HG03103 (cell line): ENCODE data around the gene OTOS.

ENCODE experiments used
- ATAC-seq: cut with Tn5 transposase; IDR thresholded peaks from one replicate; pipeline ENCODE4 v1.9.1; 2021; ENCODE audit warnings: low read depth; ENCODE audit not compliant: unreplicated experiment

The OTOS gene

DNA sequence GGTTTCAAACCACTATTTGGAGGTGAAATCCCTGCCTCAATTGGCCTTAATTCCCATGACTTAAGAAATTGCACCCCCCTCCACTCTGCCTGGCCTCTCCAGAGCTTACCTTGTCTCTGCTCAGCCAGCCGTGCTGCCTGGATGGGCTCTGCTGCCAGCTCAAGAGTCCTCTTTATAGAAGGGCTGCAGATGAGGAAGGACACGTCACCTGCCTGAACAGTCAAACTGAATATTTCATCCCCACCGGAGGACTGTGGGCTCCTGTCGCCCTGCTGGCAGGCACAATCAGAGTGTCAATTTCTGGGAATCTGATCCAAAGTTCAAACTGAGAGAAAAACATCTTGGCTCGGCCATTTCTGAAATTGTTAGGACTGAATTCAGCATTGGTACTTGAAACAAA is at the start of gene OTOS:
Gene OTOS (minus strand): TSS at position 148 of the 400 bp plus-strand sequence. CDS start 332 bp downstream, outside the sequence.
- no peak for ATAC-seq

DNA sequence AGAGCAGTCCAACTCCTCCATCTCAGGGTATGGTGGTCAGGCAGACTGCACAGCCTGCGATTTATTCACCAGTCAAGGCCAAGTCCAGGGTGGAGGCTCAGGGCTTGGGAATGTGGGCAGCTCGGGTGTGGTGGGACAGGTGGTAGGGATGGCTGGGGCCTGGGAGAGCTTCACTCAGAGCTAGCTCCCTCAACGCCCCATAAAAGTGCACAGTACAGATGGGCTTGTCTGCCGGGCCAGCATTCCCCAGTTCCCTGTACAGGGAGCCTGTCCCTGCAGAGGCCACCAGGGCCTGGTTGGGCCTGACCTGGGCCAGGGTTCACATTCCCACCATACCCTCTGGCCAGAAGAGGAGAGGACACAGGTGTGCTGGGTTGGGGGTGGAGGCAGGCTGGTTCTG is 49.2 kb upstream of the OTOS start:
- ATAC-seq: no peak

DNA sequence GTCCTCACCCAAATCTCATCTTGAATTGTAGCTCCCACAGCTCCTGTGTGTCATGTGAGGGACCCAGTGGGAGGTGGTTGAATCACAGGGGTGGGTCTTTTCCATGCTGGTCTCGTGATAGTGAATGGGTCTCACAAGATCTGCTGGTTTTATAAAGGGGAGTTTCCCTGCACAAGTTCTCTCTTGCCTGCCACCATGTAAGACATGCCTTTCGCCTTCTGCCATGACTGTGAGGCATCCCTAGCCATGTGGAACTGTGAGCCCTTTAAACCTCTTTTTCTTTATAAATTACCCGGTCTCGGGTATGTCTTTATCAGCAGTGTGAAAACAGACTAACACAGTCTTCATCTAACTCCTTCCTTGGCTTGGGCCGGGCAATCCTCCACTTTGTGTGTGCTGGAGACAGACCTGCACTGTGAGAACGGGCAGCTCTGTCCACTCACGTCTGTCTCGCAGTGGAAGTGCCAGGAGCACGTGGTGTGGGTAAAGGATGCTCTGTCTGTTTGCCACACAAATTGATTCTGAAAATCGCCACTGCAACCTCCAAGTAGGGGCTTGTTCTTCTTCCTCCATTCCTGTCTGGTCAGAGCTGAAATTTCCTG is 47.6 kb upstream of the OTOS start:
- no peak for ATAC-seq

DNA sequence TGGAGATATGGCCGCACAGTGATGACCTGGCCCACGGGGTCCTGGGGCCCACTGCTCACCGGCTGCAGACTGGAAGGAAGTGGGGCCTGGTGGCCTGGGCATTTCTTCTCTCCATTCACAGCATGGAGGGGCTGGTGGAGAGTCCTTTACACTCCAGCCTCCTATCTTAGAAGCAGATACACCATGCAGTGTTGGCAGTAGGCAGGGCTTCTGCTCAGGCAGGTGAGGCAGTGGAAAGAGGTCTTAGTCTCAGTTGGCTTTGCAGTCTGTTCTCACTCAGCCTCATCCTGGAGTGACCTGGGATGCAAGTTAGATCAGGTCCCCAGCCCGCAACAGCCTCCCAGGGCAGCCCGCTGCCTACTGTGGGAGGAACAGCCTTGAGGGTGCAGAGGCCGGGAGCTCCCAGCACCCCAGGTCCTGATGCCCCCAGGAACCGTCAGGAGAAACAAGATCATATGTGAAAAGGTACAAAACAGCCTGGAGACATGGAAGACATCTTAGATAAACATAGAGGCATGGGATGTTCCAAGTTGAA is 45.8 kb upstream of the OTOS start:
- ATAC-seq: no peak

DNA sequence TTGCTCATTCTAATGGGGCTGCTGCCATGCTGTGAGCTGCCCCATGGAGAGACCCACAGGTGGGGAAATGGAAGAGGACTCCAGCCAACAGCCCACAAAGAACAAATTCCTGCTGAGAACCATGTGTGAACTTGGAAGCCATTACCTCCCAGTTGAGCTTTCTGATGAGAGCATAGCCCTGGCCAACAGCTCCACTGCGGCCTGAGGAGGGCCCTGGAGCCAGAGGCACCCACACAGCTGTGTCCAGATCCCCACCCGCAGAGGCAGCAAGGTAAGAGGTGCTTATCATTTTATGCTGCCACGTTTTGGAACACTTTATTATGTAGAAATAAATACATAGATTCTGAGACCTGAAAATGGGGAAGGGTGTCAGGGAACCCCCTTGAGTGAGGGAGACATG is 44.2 kb upstream of the OTOS start:
- no peak for ATAC-seq

DNA sequence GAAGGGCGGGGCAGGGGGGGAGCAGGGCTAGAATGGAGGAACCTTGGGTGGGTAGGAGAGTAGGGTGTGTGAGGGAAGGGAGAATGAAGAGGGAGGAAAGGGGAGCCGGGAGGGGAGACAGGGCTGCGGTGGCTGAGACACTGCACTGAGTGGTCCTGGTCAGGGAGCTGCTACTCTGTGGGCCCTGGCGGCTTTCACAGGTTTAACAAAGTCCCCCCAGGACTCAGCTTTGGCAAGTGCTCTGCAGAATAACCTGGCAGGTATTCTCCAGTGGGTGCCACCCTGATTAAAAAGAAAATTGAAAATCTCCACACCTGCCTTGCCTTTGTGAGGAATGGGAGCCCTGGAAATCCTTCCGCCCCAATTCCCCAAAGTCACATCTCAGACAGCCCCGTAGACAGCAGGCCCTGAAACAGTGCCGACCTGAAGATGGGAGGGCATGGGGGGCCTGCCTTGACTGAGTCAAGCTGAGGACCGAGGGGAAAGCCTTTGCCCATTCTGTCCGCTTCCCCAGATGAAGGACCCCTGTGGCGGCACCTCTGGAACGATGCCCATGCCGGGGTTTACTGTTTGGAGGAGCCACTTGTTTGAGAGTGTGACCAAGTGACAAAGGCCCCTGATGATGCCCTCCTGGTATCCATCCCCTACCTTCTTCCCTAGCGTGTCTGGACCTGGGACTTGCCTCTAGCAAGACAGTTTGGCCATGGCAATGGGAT is 43.6 kb upstream of the OTOS start:
- no peak for ATAC-seq

DNA sequence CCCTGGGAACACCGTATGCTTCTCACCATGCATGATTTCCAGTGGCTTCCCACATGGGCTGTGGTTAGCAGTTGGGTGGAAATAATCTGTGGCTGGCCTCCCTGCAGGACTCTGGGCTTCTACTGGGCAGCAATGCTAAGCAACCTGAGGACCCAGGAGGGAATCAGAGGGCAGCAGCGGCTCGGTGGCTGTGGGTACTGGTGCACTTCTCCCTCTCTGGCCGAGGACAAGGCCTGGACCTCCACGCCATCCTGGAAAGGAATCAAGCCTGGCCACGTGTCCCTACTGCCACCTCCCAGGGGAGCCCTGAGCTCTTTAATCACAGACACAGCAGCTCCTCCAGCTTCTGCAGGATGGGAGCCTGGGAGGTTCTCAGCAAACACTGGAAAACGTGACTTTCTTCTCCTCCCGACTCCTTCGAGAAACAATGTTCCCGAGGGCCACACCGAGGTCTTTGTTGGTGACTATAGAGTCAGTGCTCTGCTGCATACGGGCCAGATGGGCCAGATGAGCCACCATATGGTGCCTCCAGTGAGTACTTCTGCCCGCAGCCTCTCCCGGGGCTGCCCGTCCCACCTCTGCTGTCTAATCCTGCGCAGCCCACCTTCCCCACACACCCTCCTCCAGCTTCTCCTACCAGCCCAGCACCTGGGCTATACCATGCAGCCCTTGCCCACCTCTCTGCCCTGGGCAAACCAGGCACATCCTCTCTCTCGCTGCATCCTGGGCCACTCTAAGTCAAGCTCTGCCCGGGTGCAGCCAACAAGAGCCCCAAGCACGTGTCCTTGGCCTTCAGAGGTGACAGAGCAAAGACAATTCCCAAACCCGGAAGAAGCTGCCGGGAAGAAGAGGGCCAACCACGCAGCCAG is 42.8 kb upstream of the OTOS start:
- no peak for ATAC-seq

DNA sequence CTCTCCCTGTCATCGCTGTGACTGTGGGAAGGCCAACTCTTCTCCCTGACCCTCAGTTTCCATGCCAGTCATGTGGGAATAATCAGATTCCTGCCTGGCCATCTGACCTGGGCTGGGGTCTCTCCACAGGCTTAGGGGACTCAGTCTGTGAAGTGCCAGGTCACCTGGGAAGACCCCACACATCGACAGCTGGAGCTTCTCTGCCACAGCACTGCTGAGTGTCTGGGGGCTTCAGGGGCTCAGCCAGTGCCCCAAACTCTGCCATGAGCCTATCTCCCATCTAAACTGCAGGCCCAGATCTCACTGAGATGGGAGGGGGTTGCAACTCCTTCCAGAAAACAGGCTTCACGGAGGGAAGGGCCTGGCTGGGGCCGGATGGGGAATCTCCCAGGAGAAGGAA is 42.0 kb upstream of the OTOS start:
- ATAC-seq: no peak

DNA sequence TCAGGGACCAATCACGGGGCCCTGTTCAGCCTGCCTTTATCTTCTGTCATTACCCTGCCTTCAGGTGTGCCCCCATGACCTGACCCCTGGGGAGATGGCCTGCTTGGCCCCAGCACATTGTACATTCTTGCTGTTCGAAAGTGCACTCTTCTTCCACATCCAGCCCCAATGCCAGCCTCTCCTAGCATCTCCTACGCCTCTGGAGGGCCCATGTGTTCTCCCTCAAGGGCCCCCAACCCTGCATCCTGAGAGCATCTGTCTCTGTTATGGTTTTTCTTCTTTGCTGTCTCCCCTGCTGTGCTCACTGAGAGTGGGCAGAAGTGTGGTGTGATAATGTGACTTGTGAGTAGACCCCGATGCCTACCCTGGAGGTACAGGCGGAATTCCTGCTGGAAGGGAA is 41.5 kb upstream of the OTOS start:
- no peak for ATAC-seq

DNA sequence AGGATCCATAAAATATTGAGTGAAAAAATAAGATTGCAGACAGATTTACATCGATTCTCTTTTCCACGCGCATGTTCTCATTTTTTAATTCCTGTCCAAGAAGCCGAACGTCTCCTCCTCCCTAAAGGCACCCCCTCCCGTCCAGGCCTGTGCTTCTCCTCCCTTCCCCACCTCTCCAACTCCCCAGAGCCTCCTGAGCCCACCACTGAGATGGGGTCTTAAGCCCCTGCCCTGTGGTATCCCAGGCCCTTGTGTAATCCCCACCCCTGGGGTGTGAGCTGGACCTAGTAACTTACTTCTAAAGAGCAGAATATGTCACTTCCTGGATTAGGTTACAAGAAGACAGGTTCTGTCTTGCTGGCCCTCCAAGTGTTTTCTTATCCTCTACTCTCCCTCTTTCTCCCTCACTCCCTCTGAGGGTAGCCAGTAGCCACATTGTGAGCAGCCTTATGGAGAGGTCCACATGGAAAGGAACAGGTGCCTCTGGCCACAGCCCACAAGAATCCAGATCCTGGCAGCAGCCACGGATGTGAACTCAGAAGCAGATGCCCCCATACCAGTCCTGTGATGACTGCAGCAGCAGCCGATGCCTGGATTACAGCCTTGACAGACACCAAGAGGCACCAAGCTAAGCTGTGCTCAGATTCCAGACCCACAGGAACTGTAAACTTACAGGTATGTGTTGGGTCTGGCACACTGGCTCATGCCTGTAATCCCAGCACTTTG is 39.6 kb upstream of the OTOS start:
- ATAC-seq: no peak

DNA sequence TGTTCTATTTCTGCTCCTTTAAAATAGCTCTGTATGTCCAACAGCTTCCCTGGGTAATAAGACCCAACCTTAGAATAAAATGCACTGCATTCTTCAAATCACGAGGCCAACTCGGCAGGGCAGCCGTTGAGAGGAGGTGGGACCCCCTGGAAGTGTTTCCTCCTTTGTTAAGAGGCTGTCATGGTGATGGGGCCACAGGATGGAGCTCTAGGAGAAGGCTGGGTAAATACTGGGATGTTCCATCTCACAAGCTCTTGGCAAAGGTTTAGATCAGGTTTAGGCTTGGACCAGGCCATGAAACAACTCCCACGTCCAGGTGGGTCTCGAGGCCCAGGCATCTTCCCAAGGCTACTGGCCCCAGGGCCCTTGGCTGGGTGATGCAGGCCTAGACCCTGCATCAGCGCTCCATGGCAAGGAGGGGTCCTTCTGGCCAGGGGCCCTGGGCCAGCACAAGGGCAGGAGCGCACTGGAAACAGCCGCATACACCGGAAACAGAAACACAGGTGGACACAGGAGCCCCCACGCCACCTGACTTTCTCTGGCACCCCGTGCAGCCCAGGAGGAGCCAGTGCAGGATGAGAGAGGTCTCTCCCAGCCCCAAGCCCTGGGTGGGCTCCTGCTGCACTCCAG is 38.8 kb upstream of the OTOS start:
- ATAC-seq: no peak

DNA sequence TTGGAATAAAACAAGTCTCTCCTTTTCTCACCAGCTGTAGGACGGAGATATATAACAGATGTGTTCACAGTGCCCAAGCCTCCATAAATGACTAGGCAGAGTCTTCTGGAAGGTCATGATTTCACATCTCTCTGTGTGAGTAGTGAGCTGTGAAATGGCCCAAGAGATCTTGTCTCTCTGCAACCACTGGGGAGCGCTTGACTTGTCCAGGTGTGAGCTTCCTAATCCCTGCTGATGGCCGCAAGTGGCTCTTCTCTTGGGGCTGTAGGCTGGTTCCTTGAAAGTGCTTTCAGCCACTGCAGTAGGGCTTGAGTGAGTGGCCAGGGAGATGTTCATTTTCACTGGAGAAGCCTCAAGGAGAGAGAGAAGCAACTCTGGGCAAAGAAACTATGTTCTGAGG is 38.1 kb upstream of the OTOS start:
- ATAC-seq: no peak

DNA sequence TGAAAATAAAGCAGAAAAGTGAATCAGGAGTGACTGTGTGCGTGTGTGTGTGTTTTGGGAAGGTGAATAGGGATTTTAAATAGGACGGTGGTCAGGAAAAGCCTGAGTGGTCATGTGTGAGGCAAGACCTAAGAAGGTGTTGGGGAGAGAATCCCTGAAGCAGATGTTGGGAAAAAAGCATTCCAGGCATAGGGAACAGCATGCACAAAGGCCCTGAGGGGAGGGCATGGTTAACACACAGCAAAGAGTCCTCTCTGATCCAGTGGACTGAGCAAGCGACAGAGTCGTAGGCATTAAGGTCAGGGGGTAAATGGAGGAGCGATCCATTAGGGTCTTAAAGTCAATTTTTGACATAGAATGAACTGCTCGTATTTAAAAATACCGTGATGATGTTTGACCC is 34.0 kb upstream of the OTOS start:
- no peak for ATAC-seq

DNA sequence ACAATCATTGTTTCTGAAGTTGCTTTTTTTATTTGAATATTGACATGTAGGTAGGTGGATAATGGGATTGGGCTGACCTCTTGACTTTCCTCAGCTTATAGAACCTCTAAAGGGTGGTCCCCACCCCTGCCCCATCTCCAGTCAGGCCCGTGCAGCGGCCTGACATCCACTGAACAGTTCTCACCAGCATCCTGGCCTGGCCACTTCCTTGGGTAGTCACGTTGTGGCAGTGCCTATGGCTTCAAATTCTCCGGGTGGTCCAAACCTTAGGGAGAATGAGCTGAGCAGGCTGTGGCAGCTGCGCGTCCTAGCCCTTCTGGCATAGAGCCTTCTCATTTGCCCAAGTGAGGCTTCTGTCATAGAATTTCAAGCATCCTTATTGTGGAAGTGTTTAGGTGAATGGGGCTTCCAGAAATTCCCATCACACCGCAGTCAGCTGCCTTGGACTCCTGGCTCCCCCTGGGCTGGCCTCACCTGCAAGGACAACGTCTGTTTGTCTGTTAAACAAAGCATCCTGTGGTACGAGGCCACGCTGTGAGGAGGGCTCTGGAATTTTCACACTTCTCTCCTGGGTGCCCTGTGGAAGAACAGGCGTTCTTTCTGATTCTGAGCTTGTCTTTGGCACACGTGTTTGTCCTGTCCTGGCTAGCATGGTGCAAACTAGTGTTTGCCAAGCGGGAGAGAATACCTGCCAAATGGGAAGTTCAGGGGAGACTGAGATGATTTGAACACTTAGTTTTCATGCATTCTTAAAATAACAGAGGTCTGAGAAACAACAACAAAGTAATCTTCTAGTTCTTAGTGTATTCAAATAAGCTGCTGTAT is 31.8 kb upstream of the OTOS start:
- ATAC-seq: no peak

DNA sequence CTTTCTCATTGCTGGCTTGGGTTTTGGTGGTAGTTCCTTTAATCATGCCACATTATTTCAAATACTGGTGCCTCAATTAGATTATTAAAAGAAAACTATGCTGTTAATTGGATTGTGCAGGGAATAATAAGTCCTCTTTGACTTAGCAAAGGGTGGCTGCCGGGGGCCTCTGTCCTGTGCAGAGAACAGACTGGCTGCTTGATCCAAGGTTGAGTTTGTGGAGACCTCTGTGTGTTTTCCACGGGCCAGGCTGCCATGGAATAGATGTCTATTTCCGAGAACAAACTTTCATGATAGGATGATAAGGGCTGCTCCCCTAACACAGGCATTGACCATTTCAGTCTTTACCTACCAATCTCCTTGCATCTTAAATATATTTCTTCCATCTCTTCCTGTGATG is 30.4 kb upstream of the OTOS start:
- ATAC-seq: no peak

DNA sequence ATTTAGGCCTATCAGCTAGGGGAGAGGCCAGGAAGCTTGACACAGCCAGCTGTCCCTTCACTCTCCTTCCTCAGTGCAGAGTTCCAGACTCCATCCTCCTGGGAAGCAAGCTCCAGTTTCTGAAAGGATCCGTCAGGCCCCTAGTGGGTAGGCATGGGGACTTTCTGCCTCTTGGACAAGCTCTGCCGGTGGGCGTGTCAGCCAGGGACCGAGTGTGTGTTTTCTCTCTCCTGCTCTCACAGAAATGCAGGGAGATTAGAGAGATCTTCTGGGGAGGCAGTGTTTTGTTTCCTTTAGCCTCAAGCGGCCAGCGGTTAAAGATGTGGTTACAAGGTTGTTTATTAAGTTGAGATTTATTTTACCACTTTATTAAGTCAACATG is 29.9 kb upstream of the OTOS start:
- no peak for ATAC-seq

DNA sequence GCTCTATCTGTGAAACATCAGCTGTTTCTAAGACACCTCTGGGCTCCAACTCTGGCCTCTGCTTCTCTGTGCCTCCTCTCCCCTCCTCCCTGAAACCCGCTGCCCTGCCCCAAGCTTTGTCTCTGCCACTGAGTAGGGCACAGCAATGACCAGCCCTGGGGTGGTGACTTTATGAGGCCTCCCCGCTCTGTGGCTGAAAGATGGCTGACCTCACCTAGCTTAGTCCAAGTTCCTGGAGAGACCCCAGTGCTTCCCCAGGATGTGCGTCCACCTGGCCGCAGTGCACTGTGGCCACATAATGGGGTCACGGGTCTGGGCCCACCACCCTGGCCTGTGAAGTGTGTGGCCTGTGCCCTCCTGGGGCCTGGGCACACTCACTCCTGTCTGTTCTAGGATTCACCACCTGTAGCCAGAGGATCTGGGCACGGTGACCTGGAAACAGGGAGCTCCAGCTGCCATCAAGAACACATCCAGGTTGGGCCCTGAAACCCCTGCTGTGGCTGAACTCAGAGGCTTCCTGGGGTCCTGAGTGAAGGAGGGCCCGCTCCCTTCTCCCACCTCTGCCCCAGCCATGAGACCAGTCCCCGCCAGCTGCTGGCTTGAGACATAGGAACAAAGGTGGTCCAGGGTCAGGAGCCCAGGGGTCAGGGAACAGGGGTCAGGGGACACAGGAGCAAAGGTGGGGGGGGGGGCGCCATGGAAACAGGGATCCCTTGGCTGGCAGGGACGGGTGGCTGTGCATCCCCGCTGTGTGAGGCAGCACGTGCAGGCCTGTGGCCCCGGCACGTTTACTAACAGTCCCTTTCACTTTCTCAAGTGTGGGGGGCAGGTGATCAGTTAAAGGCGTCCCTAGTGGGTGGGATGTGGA is 29.3 kb upstream of the OTOS start:
- ATAC-seq: no peak

DNA sequence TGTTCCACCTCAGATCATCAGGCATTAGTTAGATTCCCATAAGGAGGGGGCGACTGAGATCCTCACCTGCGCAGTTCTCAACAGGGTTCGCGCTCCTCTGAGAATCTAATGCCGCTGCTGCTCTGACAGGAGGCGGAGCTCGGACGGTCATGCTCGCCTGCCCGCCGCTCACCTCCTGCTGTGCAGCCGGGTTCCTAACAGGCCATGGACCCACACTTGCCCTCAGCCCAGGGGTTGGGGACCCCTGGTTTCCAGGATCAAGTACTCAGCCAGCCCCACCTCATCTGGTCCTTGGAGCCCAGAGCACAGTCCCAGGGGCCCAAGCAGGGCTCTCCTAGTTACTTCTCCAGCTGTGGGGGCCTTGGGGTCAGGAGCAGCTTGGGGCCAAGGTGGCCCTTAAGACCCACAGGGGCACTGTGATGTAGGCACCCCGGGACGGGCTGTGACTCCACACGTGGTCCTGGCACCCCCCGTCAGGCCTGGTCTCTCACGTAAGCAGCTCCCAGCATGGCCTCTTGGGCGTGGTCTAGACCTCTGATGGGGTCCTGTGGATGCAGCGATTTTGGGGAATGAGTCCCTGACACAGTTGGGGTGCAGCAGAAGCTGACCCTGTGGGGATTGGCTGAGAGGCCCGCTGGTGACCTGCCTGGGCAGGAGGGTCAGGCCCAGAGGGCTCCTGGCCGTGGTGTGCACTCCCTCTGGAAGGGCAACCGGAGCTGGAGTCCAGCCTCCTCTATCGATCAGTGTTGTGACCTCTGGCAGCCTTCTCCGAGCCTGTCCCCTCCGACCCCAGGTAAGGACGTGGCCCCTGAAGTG is 28.3 kb upstream of the OTOS start:
- ATAC-seq: no peak
